SK-N-SH treated with all-trans-retinoic acid at 6 μM for 48 hours (cell line): ENCODE data around the gene CYP4F12.

Experiments
- ATAC-seq: fragments of 200-7000 bp; cut with Tn5 transposase; 3 replicates; pipeline ENCODE4 v1.9.1; 2020; ENCODE audit warnings: mild to moderate bottlenecking, moderate library complexity
- ARNTL ChIP-seq: fragments of 450-650 bp; formaldehyde crosslinking; IDR thresholded peaks from 2 replicates; pipeline ENCODE4 v1.5.0; 2020; ENCODE audit warnings: low read depth, mild to moderate bottlenecking, moderate library complexity, borderline replicate concordance
- CREB5 ChIP-seq: fragments of 250-450 bp; sonication (Bioruptor Pico); IDR thresholded peaks from 2 replicates; pipeline ENCODE4 v1.5.1; 2020; ENCODE audit warnings: low read depth, mild to moderate bottlenecking, moderate library complexity
- CSDC2 ChIP-seq: fragments of 250-450 bp; sonication (Bioruptor Pico); IDR thresholded peaks from 2 replicates; pipeline ENCODE4 v1.5.0; 2020; ENCODE audit warnings: mild to moderate bottlenecking, moderate library complexity
- CSRNP3 ChIP-seq: fragments of 250-450 bp; sonication (Bioruptor Pico); IDR thresholded peaks from 2 replicates; pipeline ENCODE4 v1.5.1; 2021; ENCODE audit warnings: mild to moderate bottlenecking, moderate library complexity
- ESRRG ChIP-seq: fragments of 250-450 bp; sonication (Bioruptor Pico); IDR thresholded peaks from 2 replicates; pipeline ENCODE4 v1.6.1; 2021; ENCODE audit warnings: mild to moderate bottlenecking
- GLIS3 ChIP-seq: fragments of 250-450 bp; sonication (Bioruptor Pico); IDR thresholded peaks from 2 replicates; pipeline ENCODE4 v1.5.0; 2020; ENCODE audit warnings: mild to moderate bottlenecking, moderate library complexity
- ISL1 ChIP-seq: fragments of 250-450 bp; sonication (Bioruptor Pico); IDR thresholded peaks from 2 replicates; pipeline ENCODE4 v2.1.2; 2022; ENCODE audit warnings: mild to moderate bottlenecking, moderate library complexity
- OSR1 ChIP-seq: fragments of 250-450 bp; sonication (Bioruptor Pico); IDR thresholded peaks from 2 replicates; pipeline ENCODE4 v1.8.0; 2022; ENCODE audit warnings: moderate library complexity, mild to moderate bottlenecking, inconsistent platforms
- POU6F1 ChIP-seq: fragments of 250-450 bp; sonication (Bioruptor Pico); IDR thresholded peaks from 2 replicates; pipeline ENCODE4 v1.8.0; 2021; ENCODE audit warnings: low read depth, mild to moderate bottlenecking, moderate library complexity, borderline replicate concordance
- PPARA ChIP-seq: fragments of 250-450 bp; sonication (Bioruptor Pico); IDR thresholded peaks from 2 replicates; pipeline ENCODE4 v1.5.0; 2020; ENCODE audit warnings: mild to moderate bottlenecking, borderline replicate concordance
- TCF4 ChIP-seq: fragments of 250-450 bp; sonication (Bioruptor Pico); IDR thresholded peaks from 2 replicates; pipeline ENCODE4 v1.8.0; 2021; ENCODE audit warnings: mild to moderate bottlenecking, moderate library complexity, borderline replicate concordance
- TOX ChIP-seq: fragments of 250-450 bp; sonication (Bioruptor Pico); IDR thresholded peaks from 2 replicates; pipeline ENCODE4 v1.8.0; 2021; ENCODE audit warnings: mild to moderate bottlenecking, moderate library complexity, borderline replicate concordance
- TSHZ2 ChIP-seq: fragments of 250-450 bp; sonication (Bioruptor Pico); IDR thresholded peaks from 2 replicates; pipeline ENCODE4 v1.5.0; 2020; ENCODE audit warnings: mild to moderate bottlenecking, moderate library complexity
- ZC3H10 ChIP-seq: fragments of 250-450 bp; sonication (Bioruptor Pico); IDR thresholded peaks from 2 replicates; pipeline ENCODE4 v1.5.1; 2021; ENCODE audit warnings: mild to moderate bottlenecking, moderate library complexity
- ZFP30 ChIP-seq: fragments of 450-650 bp; formaldehyde crosslinking; IDR thresholded peaks from 2 replicates; pipeline ENCODE4 v1.5.0; 2022; ENCODE audit warnings: mild to moderate bottlenecking, moderate library complexity
- ZNF565 ChIP-seq: fragments of 450-650 bp; formaldehyde crosslinking; conservative IDR thresholded peaks from 2 replicates; pipeline ENCODE4 v1.5.0; 2020; ENCODE audit warnings: low read depth, mild to moderate bottlenecking, moderate library complexity
- ZNF70 ChIP-seq: fragments of 450-650 bp; formaldehyde crosslinking; IDR thresholded peaks from 2 replicates; pipeline ENCODE4 v1.5.0; 2020; ENCODE audit warnings: mild to moderate bottlenecking, moderate library complexity
- ZNF8 ChIP-seq: fragments of 450-650 bp; formaldehyde crosslinking; IDR thresholded peaks from 2 replicates; pipeline ENCODE4 v1.5.0; 2020; ENCODE audit warnings: mild to moderate bottlenecking, moderate library complexity
- TF ChIP-seq, protein P1 (sequence below): fragments of 250-450 bp; sonication (Bioruptor Pico); IDR thresholded peaks from 2 replicates; pipeline ENCODE4 v1.8.0; 2020; ENCODE audit warnings: mild to moderate bottlenecking, moderate library complexity, borderline replicate concordance

Gene CYP4F12

GRCh38 chr19:15732388-15732787 is 59.5 kb downstream of the CYP4F12 start:
- TF ChIP-seq TSHZ2 (CRISPR knock-in tag) (no peak), ZC3H10 (CRISPR knock-in tag) (no peak), POU6F1 (CRISPR knock-in tag) (no peak), CSDC2 (CRISPR knock-in tag) (no peak), TOX (no peak), CSRNP3 (no peak), ISL1 (CRISPR knock-in tag) (no peak), ESRRG (CRISPR knock-in tag) (no peak), TCF4 (CRISPR knock-in tag) (no peak), ZNF565 (CRISPR knock-in tag) (no peak)
- no peak for ATAC-seq

DNA sequence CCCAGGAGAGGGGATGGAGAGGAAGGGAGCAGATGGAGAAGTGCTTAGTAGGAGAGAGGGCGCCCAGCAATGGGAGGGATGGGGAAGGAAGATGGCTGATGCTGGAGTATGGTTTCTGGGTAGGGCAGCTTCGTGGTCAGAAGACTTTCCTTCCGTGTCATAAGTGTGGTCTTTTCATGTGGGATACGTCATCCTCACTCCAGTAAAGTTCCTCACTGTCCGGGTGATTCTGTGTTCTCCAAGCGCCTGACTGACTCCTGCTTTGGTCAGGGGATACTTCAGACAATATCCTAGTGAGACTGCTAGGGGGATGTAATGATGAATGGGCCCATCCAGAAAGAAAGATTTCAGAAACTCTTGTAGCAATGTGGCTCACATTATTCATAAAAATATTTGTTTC is 61.0 kb downstream of the CYP4F12 start:
- no peak for ATAC-seq

More for the DNA sequence above, 61.0 kb downstream of the CYP4F12 start:
- no peak for TF ChIP-seq ZNF70 (CRISPR knock-in tag)
- no peak for TF ChIP-seq POU6F1 (CRISPR knock-in tag)
- TF ChIP-seq ISL1 (CRISPR knock-in tag) = no peak
- no peak for TF ChIP-seq PPARA (CRISPR knock-in tag)
- TF ChIP-seq ARNTL (CRISPR knock-in tag) = no peak
- no peak for TF ChIP-seq GLIS3 (CRISPR knock-in tag)
- TF ChIP-seq ZFP30 = no peak
- TF ChIP-seq CSRNP3 = no peak
- TF ChIP-seq ZNF8 (CRISPR knock-in tag) = no peak
- TF ChIP-seq TCF4 (CRISPR knock-in tag) = no peak
- no peak for TF ChIP-seq CREB5 (CRISPR knock-in tag)
- TF ChIP-seq, protein P1, sequence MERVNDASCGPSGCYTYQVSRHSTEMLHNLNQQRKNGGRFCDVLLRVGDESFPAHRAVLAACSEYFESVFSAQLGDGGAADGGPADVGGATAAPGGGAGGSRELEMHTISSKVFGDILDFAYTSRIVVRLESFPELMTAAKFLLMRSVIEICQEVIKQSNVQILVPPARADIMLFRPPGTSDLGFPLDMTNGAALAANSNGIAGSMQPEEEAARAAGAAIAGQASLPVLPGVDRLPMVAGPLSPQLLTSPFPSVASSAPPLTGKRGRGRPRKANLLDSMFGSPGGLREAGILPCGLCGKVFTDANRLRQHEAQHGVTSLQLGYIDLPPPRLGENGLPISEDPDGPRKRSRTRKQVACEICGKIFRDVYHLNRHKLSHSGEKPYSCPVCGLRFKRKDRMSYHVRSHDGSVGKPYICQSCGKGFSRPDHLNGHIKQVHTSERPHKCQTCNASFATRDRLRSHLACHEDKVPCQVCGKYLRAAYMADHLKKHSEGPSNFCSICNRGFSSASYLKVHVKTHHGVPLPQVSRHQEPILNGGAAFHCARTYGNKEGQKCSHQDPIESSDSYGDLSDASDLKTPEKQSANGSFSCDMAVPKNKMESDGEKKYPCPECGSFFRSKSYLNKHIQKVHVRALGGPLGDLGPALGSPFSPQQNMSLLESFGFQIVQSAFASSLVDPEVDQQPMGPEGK (CRISPR knock-in tag) = no peak
- no peak for TF ChIP-seq OSR1 (CRISPR knock-in tag)
